Stimulated activated CD8-positive, alpha-beta memory T cell treated with anti-CD3 and anti-CD28 coated beads, Interleukin-7, amount 100 ng/mL, for 1 hour (primary cell): ENCODE results near the gene CIDEA.

ENCODE experiments used
- DNase-seq, 2 donors: peaks; one replicate each; pipeline ENCODE4 v3.0.0-alpha.2; 2020; ENCODE audit warnings: low read depth in 2 of 2

CIDEA gene

DNA sequence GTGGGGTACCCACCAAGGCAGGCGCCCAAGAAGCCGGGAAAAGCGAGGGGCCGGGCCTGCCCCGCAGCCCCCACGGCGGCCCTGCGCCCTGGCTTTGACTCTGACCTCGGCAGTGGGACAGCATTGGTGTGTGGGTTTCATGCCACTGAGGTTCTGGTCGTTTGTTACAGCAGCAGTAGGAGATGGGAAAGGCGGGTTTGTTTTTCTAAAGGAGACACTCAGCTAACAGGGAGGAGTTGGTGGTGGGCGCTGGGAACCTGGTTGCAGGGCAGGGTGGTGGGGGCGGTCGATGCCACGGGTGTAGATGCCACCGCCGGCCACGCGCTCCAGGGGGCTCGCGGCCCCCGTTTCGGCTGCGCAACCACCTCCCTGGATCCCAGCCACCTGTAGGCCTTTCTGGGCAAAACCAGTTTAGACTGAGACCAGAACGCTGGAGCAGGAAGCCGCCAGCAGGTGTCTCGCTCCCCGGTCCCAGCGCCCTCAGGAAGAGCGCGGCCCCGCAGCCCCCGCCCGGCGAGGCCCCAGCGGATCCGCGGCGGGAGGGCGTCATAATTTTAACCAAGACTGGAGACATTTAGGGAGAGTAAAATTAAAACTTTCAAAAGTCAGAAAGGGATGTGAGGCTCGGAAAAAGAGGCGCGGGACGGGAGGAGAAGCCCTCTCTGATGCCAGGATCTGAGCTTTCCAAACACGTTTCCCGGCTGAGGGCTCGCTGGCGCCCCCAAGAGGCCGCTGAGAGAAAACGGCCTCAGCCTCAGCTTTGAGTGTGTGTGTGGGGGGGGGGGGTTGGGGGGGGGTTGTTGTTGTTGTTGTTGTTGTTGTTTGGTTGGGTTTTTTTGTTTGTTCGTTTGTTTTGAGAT lies 17.4 kb downstream of the CIDEA start:
- peak in 1 of 2 donors; percentile 14 for DNase-seq

DNA sequence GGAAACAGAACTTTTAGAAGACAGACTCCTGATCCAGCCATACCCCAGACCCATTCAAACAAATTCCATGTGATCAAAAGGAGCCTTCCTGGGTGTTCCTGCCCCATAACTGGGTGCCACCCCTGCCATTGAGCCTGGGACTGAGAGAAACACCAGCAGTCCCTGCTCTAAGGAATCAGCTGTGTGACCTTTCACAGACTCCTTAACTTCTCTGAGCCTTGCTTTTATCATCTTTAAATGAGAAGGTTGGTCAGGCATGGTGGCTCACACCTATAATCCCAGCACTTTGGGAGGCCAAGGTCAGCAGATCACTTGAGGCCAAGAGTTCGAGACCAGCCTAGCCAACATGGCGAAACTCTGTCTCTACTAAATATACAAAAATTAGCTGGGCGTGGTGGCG lies 20.6 kb downstream of the CIDEA start:
- no peak for DNase-seq

- DNase-seq = no peak
Measured at GRCh38 chr18:12276736-12277554, 22.8 kb downstream of the CIDEA start.

- DNase-seq = no peak
Measured at GRCh38 chr18:12278215-12278671, 24.1 kb downstream of the CIDEA start.

GRCh38 chr18:12278741-12279682 lies 24.9 kb downstream of the CIDEA start:
- no peak for DNase-seq

- no peak for DNase-seq
Measured at GRCh38 chr18:12279781-12280531, 25.8 kb downstream of the CIDEA start.

GRCh38 chr18:12281861-12282260 lies 27.7 kb downstream of the CIDEA start:
- DNase-seq = no peak

GRCh38 chr18:12282442-12283039 lies 28.4 kb downstream of the CIDEA start:
- no peak for DNase-seq

- no peak for DNase-seq
Measured at GRCh38 chr18:12283256-12283655, 29.1 kb downstream of the CIDEA start.

DNA sequence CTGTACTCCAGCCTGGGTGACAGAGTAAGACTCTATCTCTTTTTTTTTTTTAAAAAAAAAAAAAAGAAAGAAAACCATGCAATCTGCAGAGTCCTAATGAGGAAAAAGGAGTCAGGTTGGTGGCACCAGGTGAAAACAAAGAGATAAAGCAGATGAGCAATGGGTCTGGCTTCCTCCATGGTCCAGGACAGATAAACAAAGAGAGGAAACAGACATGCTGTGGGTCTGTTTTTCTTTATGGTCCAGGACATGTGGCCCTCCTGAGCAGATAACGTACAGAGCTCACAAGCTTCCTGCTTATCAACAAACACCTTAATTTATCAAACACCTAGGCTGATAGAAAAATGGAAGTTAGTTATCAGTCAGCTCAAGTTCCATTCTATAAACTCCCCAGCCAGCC lies 29.5 kb downstream of the CIDEA start:
- DNase-seq = no peak

DNA sequence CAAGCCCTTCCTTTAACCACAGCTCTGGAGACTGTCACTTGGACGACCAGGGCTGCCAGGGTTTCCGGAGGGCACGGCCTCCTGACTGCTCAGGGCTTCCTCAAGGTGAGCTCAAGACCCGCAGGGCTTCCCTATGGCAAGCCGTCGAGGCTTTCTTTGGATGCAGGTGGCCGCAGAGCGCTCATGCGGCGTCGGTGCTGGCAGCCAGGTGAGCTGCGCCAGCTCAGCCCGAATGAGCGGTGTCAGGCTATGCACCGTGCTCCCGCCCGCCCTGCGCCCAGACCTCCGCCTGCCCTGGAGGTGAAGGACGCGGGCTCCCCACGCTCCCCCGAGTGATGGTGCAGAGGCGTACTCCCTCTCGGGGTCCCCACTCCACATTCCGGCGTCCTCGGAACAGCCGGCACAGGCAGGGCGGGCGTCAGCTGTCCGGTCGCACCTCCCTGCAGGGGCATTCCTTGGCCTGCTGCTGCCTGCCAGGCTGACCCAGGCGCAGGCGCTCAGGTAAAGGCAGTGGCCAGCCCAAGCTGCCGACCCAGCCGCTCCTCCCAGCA lies 33.0 kb downstream of the CIDEA start:
- DNase-seq = no peak

DNA sequence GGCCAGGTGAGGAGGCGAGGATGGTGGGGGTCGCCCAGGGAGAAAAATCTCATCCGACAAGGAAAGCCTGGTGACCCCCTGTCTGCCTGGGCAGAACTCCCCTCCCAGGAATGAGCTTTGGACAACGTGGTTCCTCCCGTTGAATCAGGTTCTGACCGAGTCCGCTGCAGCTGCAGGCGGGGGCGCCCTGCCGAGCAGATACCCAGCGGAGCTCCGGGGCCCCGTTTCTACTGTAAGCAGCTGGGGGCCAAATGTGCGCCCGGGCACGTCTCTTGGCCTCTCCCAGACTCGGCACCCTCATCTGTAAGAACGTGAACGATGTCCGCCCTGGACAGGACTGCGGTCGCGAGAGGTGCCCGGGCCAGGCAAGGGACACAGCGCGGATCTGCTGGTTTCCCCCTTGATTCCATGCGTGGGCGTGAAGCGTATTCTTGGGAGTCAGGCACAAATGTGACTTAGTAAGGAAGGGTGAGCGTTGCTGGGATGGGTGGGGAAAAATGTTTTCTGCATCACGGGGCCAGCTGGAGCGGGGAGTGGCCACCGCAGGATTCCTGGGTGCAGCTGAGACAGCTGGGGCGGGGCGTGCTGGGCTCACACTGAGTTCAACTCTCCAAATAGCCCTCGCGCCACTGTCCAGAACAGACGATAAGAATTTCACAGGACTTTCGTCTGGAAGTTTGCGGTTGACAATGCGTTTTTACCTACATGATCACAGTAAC lies 33.7 kb downstream of the CIDEA start:
- DNase-seq = no peak

DNA sequence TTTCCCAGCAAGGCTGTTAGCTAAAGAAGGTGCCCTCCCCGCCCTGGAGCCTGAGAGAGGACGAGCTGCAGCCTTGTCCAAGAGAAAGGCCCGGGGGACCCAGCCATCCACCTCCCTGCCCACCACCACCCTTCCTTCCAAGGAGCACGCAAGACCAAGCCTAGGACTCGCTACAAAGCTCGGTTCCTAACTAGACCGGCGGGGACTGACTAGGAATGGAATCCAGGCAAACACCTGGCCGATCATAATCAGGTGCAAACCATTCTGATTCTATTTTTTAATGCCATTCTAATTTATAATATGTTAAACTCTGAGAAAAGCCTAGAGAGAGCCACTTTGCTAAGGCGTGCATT lies 34.2 kb downstream of the CIDEA start:
- DNase-seq = no peak

DNA sequence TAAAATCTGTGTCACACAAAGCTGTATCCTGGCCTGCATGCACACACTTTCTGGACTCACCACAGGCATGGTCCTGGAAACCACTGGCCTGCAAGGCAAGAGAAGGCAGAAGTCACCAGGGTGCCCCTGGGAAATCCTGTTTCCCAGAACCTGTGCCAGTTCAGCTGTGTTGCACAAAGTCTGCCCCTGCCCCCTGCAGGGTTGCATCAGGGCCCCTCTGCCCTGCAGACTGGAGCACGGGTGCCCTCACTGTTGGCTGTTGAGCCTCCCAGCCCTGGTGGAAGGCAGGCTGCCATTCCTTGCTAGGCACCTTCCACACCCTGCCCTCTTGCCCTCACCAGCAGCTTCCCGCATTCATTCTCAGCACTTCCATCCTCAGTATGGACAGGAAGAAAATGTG lies 35.9 kb downstream of the CIDEA start:
- no peak for DNase-seq

GRCh38 chr18:12291161-12291560 lies 37.0 kb downstream of the CIDEA start:
- DNase-seq = no peak

GRCh38 chr18:12291690-12292089 lies 37.5 kb downstream of the CIDEA start:
- no peak for DNase-seq

GRCh38 chr18:12293831-12294230 lies 39.7 kb downstream of the CIDEA start:
- no peak for DNase-seq

GRCh38 chr18:12295389-12296086 lies 41.4 kb downstream of the CIDEA start:
- no peak for DNase-seq

DNA sequence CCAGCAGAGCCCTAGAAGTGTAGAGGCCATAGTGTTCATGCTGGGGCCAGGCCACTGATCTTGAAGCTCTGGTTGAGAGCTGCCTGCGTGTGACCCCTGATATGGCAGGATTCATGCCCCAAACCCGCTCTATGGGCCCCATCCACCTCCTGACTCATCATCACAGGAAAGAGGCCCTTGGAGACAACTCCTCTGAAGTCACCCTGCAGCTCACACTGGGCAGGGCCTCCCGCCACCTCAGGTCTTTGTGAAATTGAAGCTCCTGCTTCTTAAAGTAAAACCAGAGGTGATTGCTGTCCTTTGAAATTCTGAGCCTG lies 41.9 kb downstream of the CIDEA start:
- no peak for DNase-seq
